DND-41 (cell line): Measurements from ENCODE around the gene TMEM167A.

ENCODE experiments used
- EZH2 ChIP-seq: IDR thresholded peaks from 3 replicates; pipeline ENCODE4 v1.6.1; 2012; ENCODE audit warnings: borderline replicate concordance, low read depth, mild to moderate bottlenecking, moderate library complexity, low read length, inconsistent platforms; ENCODE audit not compliant: severe bottlenecking
- TF ChIP-seq, protein P1 (sequence below): IDR thresholded peaks from 2 replicates; pipeline ENCODE4 v1.5.1; 2012; ENCODE audit warnings: borderline replicate concordance, low read length, moderate library complexity, mild to moderate bottlenecking; ENCODE audit not compliant: poor library complexity, severe bottlenecking; ENCODE audit errors: extremely low read depth

DNA sequence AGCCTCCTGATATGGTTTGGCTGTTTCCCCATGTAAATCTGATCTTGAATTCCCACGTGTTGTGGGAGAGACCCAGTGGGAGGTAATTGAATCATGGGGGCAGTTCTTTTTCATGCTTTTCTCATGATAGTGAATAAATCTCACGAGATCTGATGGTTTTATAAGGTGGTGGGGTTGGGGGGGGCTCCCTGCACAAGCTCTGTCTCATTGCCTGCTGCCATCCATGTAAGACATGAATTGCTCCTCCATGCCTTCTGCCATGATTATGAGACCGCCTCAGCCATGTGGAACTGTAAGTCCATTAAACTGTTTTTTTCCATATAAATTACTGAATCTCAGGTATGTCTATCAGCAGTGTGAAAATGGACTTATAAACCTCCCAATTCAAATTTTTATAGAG lies 13.0 kb upstream of the TMEM167A start:
- TF ChIP-seq, protein P1, sequence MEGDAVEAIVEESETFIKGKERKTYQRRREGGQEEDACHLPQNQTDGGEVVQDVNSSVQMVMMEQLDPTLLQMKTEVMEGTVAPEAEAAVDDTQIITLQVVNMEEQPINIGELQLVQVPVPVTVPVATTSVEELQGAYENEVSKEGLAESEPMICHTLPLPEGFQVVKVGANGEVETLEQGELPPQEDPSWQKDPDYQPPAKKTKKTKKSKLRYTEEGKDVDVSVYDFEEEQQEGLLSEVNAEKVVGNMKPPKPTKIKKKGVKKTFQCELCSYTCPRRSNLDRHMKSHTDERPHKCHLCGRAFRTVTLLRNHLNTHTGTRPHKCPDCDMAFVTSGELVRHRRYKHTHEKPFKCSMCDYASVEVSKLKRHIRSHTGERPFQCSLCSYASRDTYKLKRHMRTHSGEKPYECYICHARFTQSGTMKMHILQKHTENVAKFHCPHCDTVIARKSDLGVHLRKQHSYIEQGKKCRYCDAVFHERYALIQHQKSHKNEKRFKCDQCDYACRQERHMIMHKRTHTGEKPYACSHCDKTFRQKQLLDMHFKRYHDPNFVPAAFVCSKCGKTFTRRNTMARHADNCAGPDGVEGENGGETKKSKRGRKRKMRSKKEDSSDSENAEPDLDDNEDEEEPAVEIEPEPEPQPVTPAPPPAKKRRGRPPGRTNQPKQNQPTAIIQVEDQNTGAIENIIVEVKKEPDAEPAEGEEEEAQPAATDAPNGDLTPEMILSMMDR = no peak
- TF ChIP-seq EZH2 = no peak
